Pancreas (tissue), 10 donors: ENCODE results near the gene C2orf92. TPM values are rescaled to one million over a fixed set of nuclear protein-coding genes. Genes with fewer than 3 reads are reported as not detected.
A peak's percentile ranks its signal among the peaks of the same experiment; 100 is the strongest.
"Not testable (repeated sequence)": the region's sequence is repeated elsewhere in the genome, so short reads cannot be mapped to it uniquely, and the experiment has no call there.

ENCODE experiments used
- ATAC-seq, 4 donors: fragments of 200-7000 bp; cut with Tn5 transposase; one replicate each; pipeline versions ENCODE4 v1.8.0 to v1.9.1; 2020; ENCODE audit warnings: mild to moderate bottlenecking in 4 of 4, moderate library complexity in 4 of 4
- DNase-seq, 6 donors: peaks; one replicate each; pipeline ENCODE4 v3.0.0-alpha.2; 2020
- FAIRE-seq: peaks from 2 replicates; lab custom pipeline; 2012; peaks lifted over from hg19 to GRCh38; lab: Jason Lieb, UNC
- H3K27ac ChIP-seq, 4 donors: fragments of 200-600 bp; sonication (generic); 1 replicate in 3 of 4; 2 replicates in 1 of 4; pipeline versions ENCODE4 v1.5.0 to v1.8.0; 2020
- H3K27me3 ChIP-seq, 4 donors: fragments of 200-600 bp; one replicate each; pipeline ENCODE4 v1.8.0; 2021
- H3K36me3 ChIP-seq, 3 donors: fragments of 200-600 bp; sonication (generic) in 1 of 3; one replicate each; pipeline versions ENCODE4 v1.5.0 to v1.8.0; 2020 to 2021
- H3K4me1 ChIP-seq, 3 donors: fragments of 200-600 bp; one replicate each; pipeline ENCODE4 v1.8.0; 2021
- H3K4me3 ChIP-seq, 4 donors: fragments of 200-600 bp; sonication (generic) in 2 of 4; one replicate each; pipeline versions ENCODE4 v1.5.0 to v1.8.0; 2020 to 2021
- H3K9me3 ChIP-seq, 4 donors: fragments of 200-600 bp; one replicate each; pipeline ENCODE4 v1.8.0; 2021
- CTCF ChIP-seq, 4 donors: fragments of 200-600 bp; sonication (generic) in 3 of 4; IDR thresholded peaks; one replicate each; pipeline versions ENCODE4 v1.5.0 to v1.8.0; 2021; ENCODE audit warnings: antibody characterized with exemption in 4 of 4
- WGBS, 2 donors: extraction: QIAGEN DNeasy Blood & Tissue Kit; methylation state at CpG; one replicate each; pipeline ENCODE4 v1.1.7; 2013; 5-methylcytosine and 5-hydroxymethylcytosine counted together
- intact Hi-C, 3 donors: fragments of 100-400 bp; cut with DNase I; formaldehyde crosslinking; loops; one replicate each; pipeline versions ENCODE4 v1.11.1 to v1.14.2; 2022
- polyA plus RNA-seq, 2 donors: library from polyadenylated mRNA; stranded (reverse); fragments of 200-250 nt; gene quantifications; one replicate each; pipeline ENCODE4 v1.2.3, GENCODE V29; 2013
- total RNA-seq, 6 donors: library from RNA; stranded (reverse); fragmentation: NEBNext Ultra II Directional in 4 of 6; extraction: Animal tissue kit (Norgen Biotek cat#: 25700) in 4 of 6; gene quantifications; one replicate each; pipeline versions ENCODE4 v1.2.1 to v1.2.4, GENCODE V29; 2021 to 2023
- donor health status: healthy with polysubstance abuse.
- donor health status: DM: no; HTN: no; CAD: no; lungs with moderate emphysema.
- donor health status: DM: no; HTN: no; CAD: no.
- donor health status: control.
- donor health status: control.
- donor health status: Bipolar disorder and iron deficiency.
- donor health status: DM: yes; HTN: yes; CAD: no.
- donor health status: DM: no; HTN: no; CAD: no.
- donor health status: DM: no; HTN: no; CAD: no.
- donor health status: DM: yes; HTN: yes; CAD: no.

The C2orf92 gene
- total and polyA plus RNA-seq, 8 donors = 4.1 to 42.6 (median 7.9) TPM

- FAIRE-seq = no peak
- intact Hi-C loops = no loop called here
Observed at GRCh38 chr2:97670471-97670870, 958 bp downstream of the C2orf92 start.

GRCh38 chr2:97671526-97671925 is 2.0 kb downstream of the C2orf92 start:
- TF ChIP-seq CTCF (IDR thresholded peaks at IDR 0.05) = no peak
- Histone ChIP-seq H3K36me3 (no peaks in the 10 kb centered on the region), H3K9me3 (no peaks in the 10 kb centered on the region), H3K27me3 (no peaks in the 10 kb centered on the region), H3K27ac (no peak overlapping the region), H3K4me3 (no peak overlapping the region), H3K4me1 (no peaks in the 10 kb centered on the region)
- FAIRE-seq (no peak), ATAC-seq (no peak), DNase-seq (no peak)
- intact Hi-C loops = no loop called here
- 90 to 93% methylated on average over 7 of the region's 7 CpGs for WGBS, 2 donors

More at GRCh38 chr2:97670471-97670870, 958 bp downstream of the C2orf92 start:
- no peak for ATAC-seq
- 95 to 100% methylated on average over 1 of the region's 1 CpG for WGBS, 2 donors
- H3K36me3 ChIP-seq = no peaks in the 10 kb centered on the region
- H3K9me3 ChIP-seq = no peaks in the 10 kb centered on the region
- no peak overlapping the region for H3K4me3 ChIP-seq
- no peak for TF ChIP-seq CTCF (IDR thresholded peaks at IDR 0.05)
- no peaks in the 10 kb centered on the region for H3K27me3 ChIP-seq
- DNase-seq = no peak
- H3K27ac ChIP-seq = no peak overlapping the region
- H3K4me1 ChIP-seq = no peaks in the 10 kb centered on the region

GRCh38 chr2:97672606-97673140 is 3.2 kb downstream of the C2orf92 start:
- H3K9me3 ChIP-seq, FAIRE-seq, H3K4me1 ChIP-seq, ATAC-seq, H3K27me3 ChIP-seq, H3K36me3 ChIP-seq, H3K4me3 ChIP-seq, DNase-seq, intact Hi-C loops, H3K27ac ChIP-seq: not testable (repeated sequence)
- WGBS, 2 donors = 92% methylated on average over 4 to 6 of the region's 6 CpGs

- H3K27me3 ChIP-seq = no peaks in the 10 kb centered on the region
- no peak for TF ChIP-seq CTCF (IDR thresholded peaks at IDR 0.05)
- 80 to 86% methylated on average over 9 of the region's 9 CpGs for WGBS, 2 donors
- no peaks in the 10 kb centered on the region for H3K9me3 ChIP-seq
- ATAC-seq (peak in 1 of 4 donors; percentile 12), FAIRE-seq (no peak), DNase-seq (no peak)
- intact Hi-C loops = no loop called here
- H3K27ac ChIP-seq = peak overlapping the region in 2 of 4 donors; percentile 15 to 37
- H3K36me3 ChIP-seq = no peaks in the 10 kb centered on the region
- no peak overlapping the region for H3K4me3 ChIP-seq
- H3K4me1 ChIP-seq = no peaks in the 10 kb centered on the region
Observed at GRCh38 chr2:97673182-97673914, 3.8 kb downstream of the C2orf92 start.

- ATAC-seq = peak in 2 of 4 donors; percentile 51 to 67
- no peak for FAIRE-seq
- Histone ChIP-seq H3K9me3 (no peaks in the 10 kb centered on the region), H3K4me1 (no peaks in the 10 kb centered on the region), H3K36me3 (no peaks in the 10 kb centered on the region), H3K27me3 (no peaks in the 10 kb centered on the region), H3K27ac (peak overlapping the region in 2 of 4 donors; percentile 15 to 37), H3K4me3 (no peak overlapping the region)
- WGBS, 2 donors = 59 to 68% methylated on average over 8 of the region's 8 CpGs
- DNase-seq = no peak
- intact Hi-C loops = no loop called here
- no peak for TF ChIP-seq CTCF (IDR thresholded peaks at IDR 0.05)
Observed at GRCh38 chr2:97673915-97674283, 4.4 kb downstream of the C2orf92 start.
